ENCODE measurements around the gene ZFR. TPM values are rescaled to one million over a fixed set of nuclear protein-coding genes. Genes with fewer than 3 reads are reported as not detected.

The ZFR gene
- polyA plus RNA-seq, 2 of the 4 experiments (the other 2 are of a cell fraction): 65.6 to 107 TPM

DNA sequence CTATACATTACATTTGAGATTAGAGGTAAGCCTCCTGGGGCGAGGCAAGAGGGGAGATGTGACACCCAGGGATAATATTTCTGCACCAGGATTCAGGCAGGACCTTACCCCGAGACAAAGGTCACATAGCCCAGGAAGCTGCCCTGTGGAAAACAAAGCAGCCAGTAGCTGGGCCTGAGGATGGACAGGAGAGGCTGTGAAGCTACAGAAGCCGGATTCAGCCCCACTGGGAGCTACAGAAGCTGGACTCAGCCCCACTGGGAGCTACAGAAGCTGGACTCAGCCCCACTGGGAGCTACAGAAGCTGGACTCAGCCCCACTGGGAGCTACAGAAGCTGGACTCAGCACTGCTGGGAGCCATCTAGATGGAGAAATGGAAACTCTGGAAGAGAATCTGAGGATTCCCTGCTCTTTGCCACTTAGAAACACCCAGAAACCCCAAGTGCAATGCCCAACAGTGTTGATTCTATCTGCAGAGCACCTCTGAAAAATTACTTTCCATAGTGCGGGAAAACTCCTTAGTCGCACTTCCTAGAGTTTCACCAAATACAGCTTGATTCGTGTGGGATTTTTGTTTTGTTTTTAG, 46.5 kb upstream of the ZFR start:
- FAIRE-seq (no peak), ATAC-seq (peak in 1 of 2 experiments; percentile 58; a peak in 2 of 6 replicates), DNase-seq (ENCODE audit: low read depth in 1 of 2, low spot score in 1 of 2) (no peak)
- Histone ChIP-seq H3K27ac (no peak overlapping the region), H3K4me3 (no peak overlapping the region), H3K4me1 (no peaks in the 10 kb centered on the region), H3K9me3 (no peaks in the 10 kb centered on the region), H3K4me2 (no peak overlapping the region)
- 69% methylated on average over 6 of the region's 6 CpGs for WGBS (ENCODE audit: missing lambda C conversion rate)
- TF ChIP-seq FOXS1 (CRISPR knock-in tag; IDR thresholded peaks at IDR 0.05): no peak
- TF ChIP-seq RCOR1 (IDR thresholded peaks at IDR 0.05; ENCODE audit: low read depth, low read length): no peak
- TF ChIP-seq KDM5A (IDR thresholded peaks at IDR 0.05): no peak
- no peak for TF ChIP-seq EP300 (IDR thresholded peaks at IDR 0.05)
- TF ChIP-seq, protein P1, sequence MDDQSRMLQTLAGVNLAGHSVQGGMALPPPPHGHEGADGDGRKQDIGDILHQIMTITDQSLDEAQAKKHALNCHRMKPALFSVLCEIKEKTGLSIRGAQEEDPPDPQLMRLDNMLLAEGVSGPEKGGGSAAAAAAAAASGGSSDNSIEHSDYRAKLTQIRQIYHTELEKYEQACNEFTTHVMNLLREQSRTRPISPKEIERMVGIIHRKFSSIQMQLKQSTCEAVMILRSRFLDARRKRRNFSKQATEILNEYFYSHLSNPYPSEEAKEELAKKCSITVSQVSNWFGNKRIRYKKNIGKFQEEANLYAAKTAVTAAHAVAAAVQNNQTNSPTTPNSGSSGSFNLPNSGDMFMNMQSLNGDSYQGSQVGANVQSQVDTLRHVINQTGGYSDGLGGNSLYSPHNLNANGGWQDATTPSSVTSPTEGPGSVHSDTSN (IDR thresholded peaks at IDR 0.05): no peak
- no peak for TF ChIP-seq TFCP2L1 (CRISPR knock-in tag; IDR thresholded peaks at IDR 0.05)
- no peak for TF ChIP-seq CBX8 (IDR thresholded peaks at IDR 0.05)
- no peak for TF ChIP-seq ZC3H11A (IDR thresholded peaks at IDR 0.05)
- TF ChIP-seq HOXA7 (CRISPR knock-in tag; IDR thresholded peaks at IDR 0.05): no peak
- TF ChIP-seq, protein P2, sequence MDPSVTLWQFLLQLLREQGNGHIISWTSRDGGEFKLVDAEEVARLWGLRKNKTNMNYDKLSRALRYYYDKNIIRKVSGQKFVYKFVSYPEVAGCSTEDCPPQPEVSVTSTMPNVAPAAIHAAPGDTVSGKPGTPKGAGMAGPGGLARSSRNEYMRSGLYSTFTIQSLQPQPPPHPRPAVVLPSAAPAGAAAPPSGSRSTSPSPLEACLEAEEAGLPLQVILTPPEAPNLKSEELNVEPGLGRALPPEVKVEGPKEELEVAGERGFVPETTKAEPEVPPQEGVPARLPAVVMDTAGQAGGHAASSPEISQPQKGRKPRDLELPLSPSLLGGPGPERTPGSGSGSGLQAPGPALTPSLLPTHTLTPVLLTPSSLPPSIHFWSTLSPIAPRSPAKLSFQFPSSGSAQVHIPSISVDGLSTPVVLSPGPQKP (IDR thresholded peaks at IDR 0.05; ENCODE audit: low read depth, low read length): no peak
- TF ChIP-seq, protein P3, sequence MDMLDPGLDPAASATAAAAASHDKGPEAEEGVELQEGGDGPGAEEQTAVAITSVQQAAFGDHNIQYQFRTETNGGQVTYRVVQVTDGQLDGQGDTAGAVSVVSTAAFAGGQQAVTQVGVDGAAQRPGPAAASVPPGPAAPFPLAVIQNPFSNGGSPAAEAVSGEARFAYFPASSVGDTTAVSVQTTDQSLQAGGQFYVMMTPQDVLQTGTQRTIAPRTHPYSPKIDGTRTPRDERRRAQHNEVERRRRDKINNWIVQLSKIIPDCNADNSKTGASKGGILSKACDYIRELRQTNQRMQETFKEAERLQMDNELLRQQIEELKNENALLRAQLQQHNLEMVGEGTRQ (IDR thresholded peaks at IDR 0.05): no peak
- TF ChIP-seq SMC3 (IDR thresholded peaks at IDR 0.05): no peak
- TF ChIP-seq, protein P4, sequence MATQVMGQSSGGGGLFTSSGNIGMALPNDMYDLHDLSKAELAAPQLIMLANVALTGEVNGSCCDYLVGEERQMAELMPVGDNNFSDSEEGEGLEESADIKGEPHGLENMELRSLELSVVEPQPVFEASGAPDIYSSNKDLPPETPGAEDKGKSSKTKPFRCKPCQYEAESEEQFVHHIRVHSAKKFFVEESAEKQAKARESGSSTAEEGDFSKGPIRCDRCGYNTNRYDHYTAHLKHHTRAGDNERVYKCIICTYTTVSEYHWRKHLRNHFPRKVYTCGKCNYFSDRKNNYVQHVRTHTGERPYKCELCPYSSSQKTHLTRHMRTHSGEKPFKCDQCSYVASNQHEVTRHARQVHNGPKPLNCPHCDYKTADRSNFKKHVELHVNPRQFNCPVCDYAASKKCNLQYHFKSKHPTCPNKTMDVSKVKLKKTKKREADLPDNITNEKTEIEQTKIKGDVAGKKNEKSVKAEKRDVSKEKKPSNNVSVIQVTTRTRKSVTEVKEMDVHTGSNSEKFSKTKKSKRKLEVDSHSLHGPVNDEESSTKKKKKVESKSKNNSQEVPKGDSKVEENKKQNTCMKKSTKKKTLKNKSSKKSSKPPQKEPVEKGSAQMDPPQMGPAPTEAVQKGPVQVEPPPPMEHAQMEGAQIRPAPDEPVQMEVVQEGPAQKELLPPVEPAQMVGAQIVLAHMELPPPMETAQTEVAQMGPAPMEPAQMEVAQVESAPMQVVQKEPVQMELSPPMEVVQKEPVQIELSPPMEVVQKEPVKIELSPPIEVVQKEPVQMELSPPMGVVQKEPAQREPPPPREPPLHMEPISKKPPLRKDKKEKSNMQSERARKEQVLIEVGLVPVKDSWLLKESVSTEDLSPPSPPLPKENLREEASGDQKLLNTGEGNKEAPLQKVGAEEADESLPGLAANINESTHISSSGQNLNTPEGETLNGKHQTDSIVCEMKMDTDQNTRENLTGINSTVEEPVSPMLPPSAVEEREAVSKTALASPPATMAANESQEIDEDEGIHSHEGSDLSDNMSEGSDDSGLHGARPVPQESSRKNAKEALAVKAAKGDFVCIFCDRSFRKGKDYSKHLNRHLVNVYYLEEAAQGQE (IDR thresholded peaks at IDR 0.05): no peak
- TF ChIP-seq, protein P5, sequence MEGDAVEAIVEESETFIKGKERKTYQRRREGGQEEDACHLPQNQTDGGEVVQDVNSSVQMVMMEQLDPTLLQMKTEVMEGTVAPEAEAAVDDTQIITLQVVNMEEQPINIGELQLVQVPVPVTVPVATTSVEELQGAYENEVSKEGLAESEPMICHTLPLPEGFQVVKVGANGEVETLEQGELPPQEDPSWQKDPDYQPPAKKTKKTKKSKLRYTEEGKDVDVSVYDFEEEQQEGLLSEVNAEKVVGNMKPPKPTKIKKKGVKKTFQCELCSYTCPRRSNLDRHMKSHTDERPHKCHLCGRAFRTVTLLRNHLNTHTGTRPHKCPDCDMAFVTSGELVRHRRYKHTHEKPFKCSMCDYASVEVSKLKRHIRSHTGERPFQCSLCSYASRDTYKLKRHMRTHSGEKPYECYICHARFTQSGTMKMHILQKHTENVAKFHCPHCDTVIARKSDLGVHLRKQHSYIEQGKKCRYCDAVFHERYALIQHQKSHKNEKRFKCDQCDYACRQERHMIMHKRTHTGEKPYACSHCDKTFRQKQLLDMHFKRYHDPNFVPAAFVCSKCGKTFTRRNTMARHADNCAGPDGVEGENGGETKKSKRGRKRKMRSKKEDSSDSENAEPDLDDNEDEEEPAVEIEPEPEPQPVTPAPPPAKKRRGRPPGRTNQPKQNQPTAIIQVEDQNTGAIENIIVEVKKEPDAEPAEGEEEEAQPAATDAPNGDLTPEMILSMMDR (IDR thresholded peaks at IDR 0.05): no peak
- no peak for TF ChIP-seq RFX5 (IDR thresholded peaks at IDR 0.05)
- no peak for TF ChIP-seq ZFP36 (IDR thresholded peaks at IDR 0.05; ENCODE audit: borderline replicate concordance, partially characterized antibody)
- TF ChIP-seq POLR2AphosphoS2 (conservative IDR thresholded peaks at IDR 0.05; ENCODE audit: low read length): no peak
- TF ChIP-seq HOXB5 (CRISPR knock-in tag; IDR thresholded peaks at IDR 0.05): no peak
- no peak for TF ChIP-seq RARB (CRISPR knock-in tag; IDR thresholded peaks at IDR 0.05)
- no peak for TF ChIP-seq BHLHE40 (IDR thresholded peaks at IDR 0.05; ENCODE audit: low read depth, low read length)
- CTCF ChIA-PET: interaction anchor here (0.9 to 5.4 kb wide), 13 partner anchors 9 to 691 kb away, joined by 3 to 135 read pairs (median 8); no protein-coding TSS in a partner anchor
- POLR2A ChIA-PET: interaction anchor here (0.5 kb wide), 1 partner anchor 68 kb away, joined by 6 read pairs; no protein-coding TSS in a partner anchor

All from A549 (cell line).